ENCODE data around the gene PRKN.

DNA sequence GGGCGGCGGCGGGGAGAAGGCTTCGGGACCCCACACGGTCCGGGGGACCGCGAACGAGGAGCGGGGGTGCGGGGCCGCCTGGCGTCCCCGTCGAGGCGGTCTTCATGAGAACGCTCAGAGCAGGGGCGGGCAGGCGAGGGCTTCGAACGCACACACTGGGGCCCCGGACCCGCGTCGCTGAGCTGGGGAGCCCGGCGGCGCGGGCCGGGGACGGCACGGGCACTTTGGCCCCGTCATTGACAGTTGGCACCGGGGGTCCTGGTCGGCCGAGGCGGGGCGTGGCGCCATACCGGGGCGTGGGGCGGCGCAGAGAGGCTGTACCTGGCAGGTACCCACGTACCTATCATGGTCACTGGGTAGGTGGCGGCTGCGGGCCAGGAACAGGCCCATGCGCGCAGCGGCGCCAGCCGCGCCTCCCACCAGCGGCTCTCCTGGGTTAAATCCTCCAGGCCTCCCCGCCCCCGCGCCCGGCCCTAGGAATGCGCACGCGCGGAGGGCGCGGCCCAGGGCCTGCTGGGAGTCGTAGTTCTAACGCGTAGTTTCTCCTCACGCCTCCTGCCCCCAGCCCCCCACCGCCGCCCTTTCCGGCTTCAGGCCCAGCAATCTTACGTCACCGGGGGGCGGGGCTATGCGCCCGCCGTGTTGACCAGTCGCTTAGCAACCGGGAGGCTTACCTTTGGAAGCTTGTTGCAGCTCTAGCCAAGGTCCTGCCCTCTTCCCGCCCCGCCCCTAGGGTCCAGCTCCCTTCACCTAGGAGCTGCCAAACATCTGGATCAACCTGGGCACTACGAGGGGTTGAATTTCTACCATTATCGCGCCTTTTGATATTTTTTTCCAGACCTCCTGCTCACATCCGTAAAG is at the start of gene PRKN, which contains the start of gene PACRG:
- peak in 1 of 5 experiments; percentile 50 for TF ChIP-seq CTCF (IDR thresholded peaks at IDR 0.05)
- TF ChIP-seq POLR2A (IDR thresholded peaks at IDR 0.05) = peak; percentile 80 to 93
- TF ChIP-seq EP300 (IDR thresholded peaks at IDR 0.05) = peak; percentile 93 to 94

Measured in tibial nerve (tissue), 4 donors.